HCT116 (cell line): ENCODE measurements around the gene SLC19A1.

Experiments
- ATF3 ChIP-seq: IDR thresholded peaks from 2 replicates; pipeline ENCODE4 v1.6.1; 2012
- CTCF ChIP-seq, 3 experiments: fragments of 200-600 bp in 1 of 3; sonication (generic) in 1 of 3; IDR thresholded peaks in 2 of 3; conservative IDR thresholded peaks in 1 of 3; 2 replicates each; pipeline ENCODE4 v1.5.1; 2012 to 2017; ENCODE audit warnings: low read depth in 2 of 3, low read length in 2 of 3, antibody characterized with exemption in 1 of 3, borderline replicate concordance in 1 of 3, control low read depth in 1 of 3, mild to moderate bottlenecking in 1 of 3, mixed read lengths in 1 of 3, mixed run types in 1 of 3, moderate library complexity in 1 of 3; ENCODE audit not compliant: insufficient read depth in 1 of 3
- FOSL1 ChIP-seq: IDR thresholded peaks from 2 replicates; pipeline ENCODE4 v1.6.1; 2012; ENCODE audit warnings: low read depth
- JUND ChIP-seq: IDR thresholded peaks from 2 replicates; pipeline ENCODE4 v1.6.1; 2012
- POLR2A ChIP-seq: IDR thresholded peaks from 2 replicates; pipeline ENCODE4 v1.7.0; 2011; ENCODE audit warnings: borderline replicate concordance; ENCODE audit not compliant: insufficient read depth, insufficient read length; ENCODE audit errors: extremely low read depth
- POLR2AphosphoS5 ChIP-seq: IDR thresholded peaks from 2 replicates; pipeline ENCODE4 v1.6.1; 2011; ENCODE audit warnings: mild to moderate bottlenecking, low read depth, low read length, moderate library complexity
- RAD21 ChIP-seq: IDR thresholded peaks from 2 replicates; pipeline ENCODE4 v1.6.1; 2012; ENCODE audit warnings: low read depth, mild to moderate bottlenecking
- YY1 ChIP-seq: IDR thresholded peaks from 2 replicates; pipeline ENCODE4 v1.6.1; 2011; ENCODE audit warnings: low read length, low read depth, moderate library complexity, mild to moderate bottlenecking; ENCODE audit not compliant: insufficient replicate concordance; ENCODE audit errors: extremely low read depth
- ZBTB33 ChIP-seq: IDR thresholded peaks from 2 replicates; pipeline ENCODE4 v1.6.1; 2011; ENCODE audit warnings: mild to moderate bottlenecking, low read length, moderate library complexity; ENCODE audit not compliant: insufficient replicate concordance; ENCODE audit errors: extremely low read depth

GRCh38 chr21:45568383-45568782 lies 26.1 kb upstream of the SLC19A1 start:
- TF ChIP-seq CTCF (IDR thresholded peaks at IDR 0.05 in 2 of 3, conservative IDR thresholded peaks at IDR 0.05 in 1 of 3; ENCODE audit: borderline replicate concordance in 1 of 3, insufficient read depth in 1 of 3, low read depth in 2 of 3, low read length in 2 of 3) (no peak), ZBTB33 (no peak), JUND (no peak), POLR2A (no peak), ATF3 (no peak), RAD21 (no peak), FOSL1 (no peak), YY1 (no peak), POLR2AphosphoS5 (no peak)
